GM06990 (cell line): ENCODE results near the gene ADAM21.
"Not testable (repeated sequence)": the region's sequence is repeated elsewhere in the genome, so short reads cannot be mapped to it uniquely, and the experiment has no call there.

Experiments
- DNase-seq: peaks from one replicate; pipeline ENCODE4 v3.0.0-alpha.2; 2011; ENCODE audit not compliant: insufficient read length; ENCODE audit errors: extremely low read depth
- H3K27me3 ChIP-seq: replicated peaks from 2 replicates; pipeline ENCODE4 v1.6.0; 2011; ENCODE audit warnings: low read length; ENCODE audit not compliant: control insufficient read depth, insufficient read depth
- H3K36me3 ChIP-seq: 2 replicates; pipeline ENCODE4 v1.5.1; 2011; ENCODE audit warnings: low read length; ENCODE audit not compliant: control insufficient read depth, insufficient read depth
- H3K4me3 ChIP-seq: replicated peaks from 2 replicates; pipeline ENCODE4 v1.5.1; 2011; ENCODE audit warnings: low read depth, mild to moderate bottlenecking, control low read depth, low read length
- TF ChIP-seq, protein P1 (sequence below): IDR thresholded peaks from 2 replicates; pipeline ENCODE4 v1.5.1; 2011; ENCODE audit warnings: low read length, control low read depth, mild to moderate bottlenecking, inconsistent platforms; ENCODE audit not compliant: insufficient read depth, poor library complexity, severe bottlenecking

The ADAM21 gene

DNA sequence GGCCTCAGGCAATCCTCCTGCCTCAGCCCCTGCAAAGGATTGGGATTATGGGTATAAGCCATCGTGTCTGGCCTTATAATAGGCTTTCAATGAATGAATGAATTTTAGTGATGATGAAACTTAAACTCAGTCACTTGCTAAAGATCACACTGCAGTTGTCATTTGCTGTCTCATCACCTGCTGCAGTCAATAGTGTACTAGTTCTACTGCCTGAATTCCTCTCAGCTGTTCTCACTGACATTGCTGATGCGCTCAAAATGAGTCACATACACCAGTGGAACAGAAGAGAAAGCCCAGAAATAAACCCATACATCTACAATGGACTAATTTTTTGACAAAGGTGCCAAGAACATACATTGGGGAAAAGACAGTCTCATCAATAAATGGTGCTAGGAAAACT lies 29.4 kb upstream of the ADAM21 start:
- H3K4me3 ChIP-seq: no peak overlapping the region
- TF ChIP-seq, protein P1, sequence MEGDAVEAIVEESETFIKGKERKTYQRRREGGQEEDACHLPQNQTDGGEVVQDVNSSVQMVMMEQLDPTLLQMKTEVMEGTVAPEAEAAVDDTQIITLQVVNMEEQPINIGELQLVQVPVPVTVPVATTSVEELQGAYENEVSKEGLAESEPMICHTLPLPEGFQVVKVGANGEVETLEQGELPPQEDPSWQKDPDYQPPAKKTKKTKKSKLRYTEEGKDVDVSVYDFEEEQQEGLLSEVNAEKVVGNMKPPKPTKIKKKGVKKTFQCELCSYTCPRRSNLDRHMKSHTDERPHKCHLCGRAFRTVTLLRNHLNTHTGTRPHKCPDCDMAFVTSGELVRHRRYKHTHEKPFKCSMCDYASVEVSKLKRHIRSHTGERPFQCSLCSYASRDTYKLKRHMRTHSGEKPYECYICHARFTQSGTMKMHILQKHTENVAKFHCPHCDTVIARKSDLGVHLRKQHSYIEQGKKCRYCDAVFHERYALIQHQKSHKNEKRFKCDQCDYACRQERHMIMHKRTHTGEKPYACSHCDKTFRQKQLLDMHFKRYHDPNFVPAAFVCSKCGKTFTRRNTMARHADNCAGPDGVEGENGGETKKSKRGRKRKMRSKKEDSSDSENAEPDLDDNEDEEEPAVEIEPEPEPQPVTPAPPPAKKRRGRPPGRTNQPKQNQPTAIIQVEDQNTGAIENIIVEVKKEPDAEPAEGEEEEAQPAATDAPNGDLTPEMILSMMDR: no peak
- no peaks in the 10 kb centered on the region for H3K36me3 ChIP-seq
- DNase-seq: no peak
- no peaks in the 10 kb centered on the region; the same call in 1 of the 2 replicates for H3K27me3 ChIP-seq

DNA sequence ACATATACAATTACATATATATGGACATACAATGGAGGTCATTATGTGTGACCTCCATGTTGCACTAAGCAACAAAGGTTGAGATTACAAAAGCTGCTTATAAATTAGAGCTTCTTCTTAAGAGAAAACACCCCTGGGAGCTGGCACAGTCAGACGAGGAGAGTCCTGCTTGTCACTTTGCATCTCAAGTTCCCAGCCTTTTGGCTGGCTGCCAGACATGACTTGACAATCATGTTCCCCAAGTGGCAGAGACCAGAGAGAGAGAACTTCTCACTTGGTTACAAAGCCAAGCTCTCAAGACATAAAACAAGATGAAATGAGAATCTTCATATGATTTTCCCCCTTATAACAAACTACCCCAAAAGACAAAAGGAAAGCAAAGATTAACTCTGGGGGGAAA lies 26.6 kb upstream of the ADAM21 start:
- TF ChIP-seq, protein P1: no peak
- peak; percentile 6 for DNase-seq

DNA sequence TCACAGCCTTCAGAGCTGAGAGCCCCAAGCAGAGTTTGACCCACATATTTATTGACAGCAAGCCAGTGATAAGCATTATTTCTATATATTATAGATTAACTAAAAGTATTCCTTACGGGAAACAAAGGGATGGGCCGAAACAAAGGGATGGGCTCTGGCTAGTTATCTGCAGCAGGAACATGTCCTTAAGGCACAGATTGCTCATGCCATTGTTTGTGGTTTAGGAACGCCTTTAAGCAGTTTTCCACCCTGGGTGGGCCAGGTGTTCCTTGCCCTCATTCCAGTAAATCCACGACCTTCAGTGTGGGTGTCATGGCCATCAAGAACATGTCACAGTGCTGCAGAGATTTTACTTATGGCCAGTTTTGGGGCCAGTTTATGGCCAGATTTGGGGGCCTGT lies 25.4 kb upstream of the ADAM21 start:
- H3K36me3 ChIP-seq, DNase-seq, H3K27me3 ChIP-seq, H3K4me3 ChIP-seq: not testable (repeated sequence)

More for the DNA sequence above, 26.6 kb upstream of the ADAM21 start:
- no peaks in the 10 kb centered on the region for H3K36me3 ChIP-seq
- H3K27me3 ChIP-seq: no peaks in the 10 kb centered on the region; the same call in 1 of the 2 replicates
- H3K4me3 ChIP-seq: no peak overlapping the region

DNA sequence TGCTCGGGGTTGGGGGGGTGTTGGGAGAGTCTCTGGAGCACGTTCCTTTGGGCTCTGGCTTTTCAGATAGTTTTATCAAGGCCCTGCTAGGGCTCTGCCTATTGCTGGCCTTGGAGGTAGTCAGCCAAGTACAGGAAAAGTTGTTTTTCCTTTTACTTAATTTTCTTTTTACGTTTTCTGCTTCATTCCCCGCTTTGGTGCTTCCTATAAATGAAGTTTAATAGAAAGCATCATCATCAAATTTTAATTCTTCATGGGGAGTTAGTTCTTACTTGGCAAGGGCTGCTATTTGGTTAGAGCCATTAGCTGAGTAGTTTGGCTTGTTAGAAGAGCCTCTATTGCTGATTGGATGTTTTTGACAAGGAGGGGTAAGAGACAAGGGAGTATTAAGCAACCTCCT lies 15.1 kb upstream of the ADAM21 start:
- DNase-seq: no peak
- TF ChIP-seq, protein P1: no peak
- Histone ChIP-seq H3K4me3 (no peak overlapping the region), H3K36me3 (no peaks in the 10 kb centered on the region), H3K27me3 (no peaks in the 10 kb centered on the region)

DNA sequence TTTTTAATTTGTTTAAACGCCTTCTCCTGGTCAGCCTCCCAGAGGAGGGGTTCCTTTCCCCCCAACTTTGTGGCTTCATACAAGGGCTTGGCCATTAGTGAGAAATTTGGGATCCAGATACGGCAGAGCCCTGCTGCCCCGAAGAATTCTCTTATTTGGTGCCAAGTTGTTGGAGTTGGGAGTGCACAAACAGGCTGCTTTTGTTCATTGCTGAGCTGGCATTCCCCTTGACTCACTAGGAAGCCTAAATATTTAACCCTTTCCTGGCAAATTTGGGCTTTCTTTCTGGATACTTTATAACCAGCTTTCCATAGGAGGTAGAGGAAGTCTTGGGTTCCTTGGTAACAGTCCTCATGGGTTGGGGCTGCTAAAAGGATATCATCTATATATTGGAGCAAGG lies 10.3 kb upstream of the ADAM21 start:
- H3K27me3 ChIP-seq: no peaks in the 10 kb centered on the region
- no peaks in the 10 kb centered on the region for H3K36me3 ChIP-seq
- DNase-seq: no peak
- H3K4me3 ChIP-seq: no peak overlapping the region
- TF ChIP-seq, protein P1: no peak

DNA sequence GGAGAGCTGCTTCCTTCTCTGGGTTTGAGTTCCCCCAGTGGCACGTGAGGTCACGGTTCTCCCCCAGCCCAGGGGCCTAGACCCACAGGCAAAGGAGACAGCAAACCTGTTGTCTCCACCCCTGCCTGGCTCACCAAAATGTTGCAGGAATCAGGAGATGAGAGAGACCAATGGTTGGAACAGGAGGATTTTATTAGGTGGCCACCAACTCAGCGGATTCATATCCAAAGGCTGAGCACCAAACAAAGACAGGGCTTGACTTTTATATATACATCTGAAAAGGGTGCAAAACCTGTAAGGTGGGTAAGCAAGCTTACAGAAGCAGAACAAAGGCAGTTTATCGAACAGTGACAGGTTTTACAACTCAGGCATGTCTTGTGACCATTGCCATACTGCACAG lies 9.2 kb upstream of the ADAM21 start:
- no peak overlapping the region for H3K4me3 ChIP-seq
- no peaks in the 10 kb centered on the region for H3K36me3 ChIP-seq
- DNase-seq: no peak
- TF ChIP-seq, protein P1: no peak
- H3K27me3 ChIP-seq: no peaks in the 10 kb centered on the region
